Suprapubic skin (tissue), 4 donors: Measurements from ENCODE around the gene CYP4F11.

Source experiments
- EP300 ChIP-seq: sonication (generic); formaldehyde crosslinking; IDR thresholded peaks from one replicate; pipeline ENCODE4 v1.6.1; 2017; ENCODE audit warnings: antibody characterized with exemption
- POLR2A ChIP-seq, 2 donors: fragments of 450-650 bp; IDR thresholded peaks; one replicate each; pipeline ENCODE4 v1.6.1; 2017; ENCODE audit warnings: antibody characterized with exemption in 2 of 2, mild to moderate bottlenecking in 2 of 2, moderate library complexity in 2 of 2
- POLR2AphosphoS5 ChIP-seq, 3 donors: sonication (generic); formaldehyde crosslinking; IDR thresholded peaks; one replicate each; pipeline ENCODE4 v1.6.1; 2017; ENCODE audit warnings: antibody characterized with exemption in 3 of 3
- TF ChIP-seq, protein P1 (sequence below), 2 donors: fragments of 200-600 bp in 1 of 2; fragments of 450-650 bp in 1 of 2; sonication (generic) in 1 of 2; IDR thresholded peaks; one replicate each; pipeline ENCODE4 v1.5.1; 2016 to 2019; ENCODE audit warnings: antibody characterized with exemption in 2 of 2, mild to moderate bottlenecking in 1 of 2, moderate library complexity in 1 of 2

DNA sequence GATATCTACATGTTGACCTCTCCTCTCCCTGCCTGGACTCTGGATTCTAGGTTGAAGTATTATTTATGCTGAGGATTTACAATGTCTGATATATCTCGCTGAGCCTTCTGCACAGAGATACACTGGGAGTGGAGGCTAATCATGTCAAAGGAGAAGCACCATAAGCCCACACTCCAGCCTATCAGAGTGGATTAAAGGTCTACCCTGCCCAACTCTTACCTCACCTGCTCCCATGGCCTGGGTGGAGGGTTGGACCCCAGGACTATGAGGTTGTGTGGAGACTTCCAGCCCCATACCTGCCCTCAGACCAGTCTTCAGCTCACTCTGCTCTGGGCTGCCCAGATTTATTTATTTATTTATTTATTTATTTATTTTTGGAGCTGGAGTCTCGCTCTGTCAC lies 29.9 kb upstream of the CYP4F11 start:
- TF ChIP-seq, protein P1, sequence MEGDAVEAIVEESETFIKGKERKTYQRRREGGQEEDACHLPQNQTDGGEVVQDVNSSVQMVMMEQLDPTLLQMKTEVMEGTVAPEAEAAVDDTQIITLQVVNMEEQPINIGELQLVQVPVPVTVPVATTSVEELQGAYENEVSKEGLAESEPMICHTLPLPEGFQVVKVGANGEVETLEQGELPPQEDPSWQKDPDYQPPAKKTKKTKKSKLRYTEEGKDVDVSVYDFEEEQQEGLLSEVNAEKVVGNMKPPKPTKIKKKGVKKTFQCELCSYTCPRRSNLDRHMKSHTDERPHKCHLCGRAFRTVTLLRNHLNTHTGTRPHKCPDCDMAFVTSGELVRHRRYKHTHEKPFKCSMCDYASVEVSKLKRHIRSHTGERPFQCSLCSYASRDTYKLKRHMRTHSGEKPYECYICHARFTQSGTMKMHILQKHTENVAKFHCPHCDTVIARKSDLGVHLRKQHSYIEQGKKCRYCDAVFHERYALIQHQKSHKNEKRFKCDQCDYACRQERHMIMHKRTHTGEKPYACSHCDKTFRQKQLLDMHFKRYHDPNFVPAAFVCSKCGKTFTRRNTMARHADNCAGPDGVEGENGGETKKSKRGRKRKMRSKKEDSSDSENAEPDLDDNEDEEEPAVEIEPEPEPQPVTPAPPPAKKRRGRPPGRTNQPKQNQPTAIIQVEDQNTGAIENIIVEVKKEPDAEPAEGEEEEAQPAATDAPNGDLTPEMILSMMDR (IDR thresholded peaks at IDR 0.05): no peak
- TF ChIP-seq POLR2A (IDR thresholded peaks at IDR 0.05) (no peak), POLR2AphosphoS5 (IDR thresholded peaks at IDR 0.05) (no peak), EP300 (no peak)
